ENCODE measurements around the gene TOMM34.

TOMM34 gene

DNA sequence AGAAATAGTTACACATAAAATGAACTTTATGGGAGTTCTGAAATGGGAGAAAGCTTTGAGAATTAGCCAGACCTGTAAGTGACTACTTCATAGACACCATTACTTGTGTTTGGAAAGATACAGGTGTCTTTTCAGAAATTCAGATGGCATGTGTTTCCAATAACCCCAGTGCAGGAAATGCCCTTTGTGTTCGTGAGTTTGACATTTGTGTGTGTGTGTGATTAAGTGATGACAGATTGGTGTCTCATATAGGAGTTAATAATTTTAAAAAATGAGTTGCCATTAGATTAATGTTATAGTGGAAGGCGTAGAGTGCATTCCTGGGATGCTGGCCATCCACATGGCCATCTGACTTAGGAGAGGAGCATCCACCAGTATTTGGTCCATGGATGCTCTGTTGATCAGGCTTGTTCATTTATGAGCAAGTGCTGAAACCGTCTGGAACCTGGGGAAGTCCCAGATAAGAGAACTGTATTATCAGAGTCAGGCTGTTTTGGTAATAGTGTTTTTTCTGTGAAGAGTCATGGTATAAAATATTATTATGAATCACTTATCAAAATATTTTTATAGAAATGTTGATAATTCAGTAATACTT lies 9.2 kb upstream of the TOMM34 start:
- Histone ChIP-seq H3K4me3 (ENCODE audit: insufficient read length, low read depth) (no peak overlapping the region), H3K9ac (ENCODE audit: insufficient read length, low read depth) (no peak overlapping the region)

DNA sequence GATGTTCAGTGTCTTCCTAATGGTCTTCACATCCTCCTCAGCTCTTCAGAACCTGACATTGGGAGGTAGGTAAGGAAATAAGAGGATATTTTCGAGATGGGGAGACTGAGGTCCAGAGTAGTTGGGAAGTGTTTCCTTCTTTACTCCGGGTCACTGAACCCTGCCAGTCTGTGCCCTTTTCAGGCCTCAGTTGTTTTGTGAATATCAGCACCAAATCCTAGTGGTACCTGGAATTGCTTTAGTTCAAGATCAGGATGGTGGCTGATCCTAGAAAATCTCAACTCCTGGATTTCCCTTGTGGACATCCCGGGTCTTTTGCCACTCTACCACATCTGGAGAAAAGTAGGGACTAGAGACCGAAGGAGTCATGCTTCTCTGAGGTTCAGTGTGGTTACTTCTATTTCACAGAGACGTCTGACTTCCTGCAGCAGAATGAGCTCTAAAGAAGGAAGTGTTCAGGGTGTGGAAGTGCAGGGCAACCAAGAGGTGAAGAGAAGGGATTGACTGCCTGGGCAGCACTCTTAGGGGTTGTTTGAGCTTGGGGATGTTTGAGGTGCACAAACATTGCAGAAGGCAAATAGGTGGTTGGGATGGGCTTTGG lies 7.1 kb upstream of the TOMM34 start:
- Histone ChIP-seq H3K9ac (ENCODE audit: insufficient read length, low read depth) (peak overlapping the region; percentile 95), H3K4me1 (ENCODE audit: insufficient read depth, insufficient read length) (peaks cover 2% of the 10 kb centered on the region), H3K4me3 (ENCODE audit: insufficient read length, low read depth) (peak overlapping the region; percentile 94), H3K36me3 (ENCODE audit: insufficient read depth, insufficient read length, low read length) (peaks cover 5% of the 10 kb centered on the region), H3K27me3 (ENCODE audit: insufficient read depth, insufficient read length) (peaks cover 4% of the 10 kb centered on the region), H3K9me3 (ENCODE audit: insufficient read depth, low read length) (no peaks in the 10 kb centered on the region)
- DNase-seq (ENCODE audit: low read depth, low spot score): no peak
- TF ChIP-seq YY1 (IDR thresholded peaks at IDR 0.05; ENCODE audit: insufficient read depth, insufficient read length): no peak
- no peak for TF ChIP-seq ZNF274 (IDR thresholded peaks at IDR 0.05; ENCODE audit: low read depth, low read length)
- no peak for TF ChIP-seq SUZ12 (IDR thresholded peaks at IDR 0.05; ENCODE audit: extremely low read depth, insufficient read depth, insufficient read length)

More for the DNA sequence above, 9.2 kb upstream of the TOMM34 start:
- TF ChIP-seq SUZ12 (IDR thresholded peaks at IDR 0.05; ENCODE audit: extremely low read depth, insufficient read depth, insufficient read length): no peak
- TF ChIP-seq ZNF274 (IDR thresholded peaks at IDR 0.05; ENCODE audit: low read depth, low read length): no peak
- TF ChIP-seq YY1 (IDR thresholded peaks at IDR 0.05; ENCODE audit: insufficient read depth, insufficient read length): no peak
- Histone ChIP-seq H3K27me3 (ENCODE audit: insufficient read depth, insufficient read length) (peaks cover 4% of the 10 kb centered on the region), H3K36me3 (ENCODE audit: insufficient read depth, insufficient read length, low read length) (peaks cover 25% of the 10 kb centered on the region), H3K4me1 (ENCODE audit: insufficient read depth, insufficient read length) (peaks cover 2% of the 10 kb centered on the region), H3K9me3 (ENCODE audit: insufficient read depth, low read length) (no peaks in the 10 kb centered on the region)
- DNase-seq (ENCODE audit: low read depth, low spot score): no peak

DNA sequence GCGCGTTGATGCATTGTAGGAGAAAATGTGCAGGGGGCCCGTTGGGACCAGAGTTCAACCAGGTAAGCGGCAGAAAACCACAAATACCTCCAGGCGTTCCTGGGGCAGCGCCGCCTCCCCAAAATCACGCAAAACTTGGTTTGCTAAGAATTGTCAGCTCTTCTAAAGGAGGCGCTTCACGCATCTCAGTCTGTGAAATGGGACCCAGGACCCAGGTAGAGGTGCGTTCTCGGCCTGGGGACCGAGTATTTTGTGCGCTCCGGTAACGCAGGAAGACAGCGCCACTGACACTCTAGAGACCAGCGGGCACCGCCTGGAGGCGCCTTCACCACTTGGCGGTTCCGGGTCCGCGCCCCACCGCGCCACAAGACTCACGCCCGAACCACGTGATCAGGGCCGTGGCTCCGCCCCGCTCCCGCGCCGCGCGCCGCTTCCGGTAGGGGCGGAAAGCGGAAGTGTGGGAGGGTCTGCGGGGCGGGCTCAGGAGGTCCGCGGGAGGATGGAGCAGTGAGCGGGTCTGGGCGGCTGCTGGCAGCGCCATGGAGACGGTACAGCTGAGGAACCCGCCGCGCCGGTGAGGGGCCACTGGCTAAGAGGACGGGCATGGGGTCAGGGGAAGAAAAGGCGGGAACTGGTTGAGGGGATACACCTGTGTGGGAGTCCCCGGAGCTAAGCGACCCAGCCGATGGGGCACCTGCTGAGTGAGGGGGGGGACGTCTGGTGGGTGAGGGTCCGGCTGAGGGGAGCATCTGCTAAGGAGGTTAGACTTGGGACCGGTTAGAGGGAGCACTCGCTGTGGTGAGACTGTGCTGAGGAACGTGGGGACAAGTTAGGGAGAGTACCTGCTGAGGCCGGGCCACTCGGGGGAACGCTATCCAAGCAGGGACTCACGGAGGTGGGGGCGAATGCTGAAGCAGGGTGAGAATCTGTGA lies 6.1 kb upstream of the TOMM34 start, which contains the start of gene STK4:
STK4 (plus strand) TSS at position 483 of the 932 bp plus-strand sequence; CDS start at position 540, 57 bp downstream.
- peaks cover 2% of the 10 kb centered on the region for H3K4me1 ChIP-seq (ENCODE audit: insufficient read depth, insufficient read length)
- TF ChIP-seq YY1 (IDR thresholded peaks at IDR 0.05; ENCODE audit: insufficient read depth, insufficient read length): no peak

DNA sequence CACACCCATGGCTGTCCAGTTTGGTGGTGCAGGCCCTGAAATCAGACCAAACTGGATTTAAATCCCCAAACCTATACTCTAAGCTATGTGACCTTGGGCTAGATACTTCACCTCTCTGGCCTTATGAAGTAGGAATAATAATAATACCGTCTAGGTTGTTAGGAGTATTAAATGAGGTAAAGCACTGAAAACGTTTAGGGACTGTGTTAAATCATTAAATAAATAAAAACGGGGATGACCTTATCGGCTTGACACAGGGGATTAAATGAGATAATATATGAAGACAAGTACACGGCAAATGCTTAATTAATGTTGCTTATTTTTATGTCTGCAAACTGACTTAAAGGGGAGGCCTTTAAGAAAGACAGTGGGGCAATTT lies 5.4 kb upstream of the TOMM34 start:
- H3K36me3 ChIP-seq (ENCODE audit: insufficient read depth, insufficient read length, low read length): no peaks in the 10 kb centered on the region
- H3K4me1 ChIP-seq (ENCODE audit: insufficient read depth, insufficient read length): peaks cover 2% of the 10 kb centered on the region
- peak overlapping the region; percentile 94 for H3K4me3 ChIP-seq (ENCODE audit: insufficient read length, low read depth)
- no peaks in the 10 kb centered on the region for H3K9me3 ChIP-seq (ENCODE audit: insufficient read depth, low read length)
- no peak for DNase-seq (ENCODE audit: low read depth, low spot score)
- TF ChIP-seq YY1 (IDR thresholded peaks at IDR 0.05; ENCODE audit: insufficient read depth, insufficient read length) (no peak), SUZ12 (IDR thresholded peaks at IDR 0.05; ENCODE audit: extremely low read depth, insufficient read depth, insufficient read length) (no peak), ZNF274 (IDR thresholded peaks at IDR 0.05; ENCODE audit: low read depth, low read length) (no peak)
- peaks cover 4% of the 10 kb centered on the region for H3K27me3 ChIP-seq (ENCODE audit: insufficient read depth, insufficient read length)
- peak overlapping the region; percentile 75 for H3K9ac ChIP-seq (ENCODE audit: insufficient read length, low read depth)

More for the DNA sequence above, 6.1 kb upstream of the TOMM34 start, which contains the start of gene STK4:
- Histone ChIP-seq H3K4me3 (ENCODE audit: insufficient read length, low read depth) (peak within 1 kb of the TSS; percentile 94), H3K36me3 (ENCODE audit: insufficient read depth, insufficient read length, low read length) (no peaks in the 10 kb centered on the region), H3K9ac (ENCODE audit: insufficient read length, low read depth) (peak within 1 kb of the TSS; percentile 95), H3K27me3 (ENCODE audit: insufficient read depth, insufficient read length) (peaks cover 4% of the 10 kb centered on the region), H3K9me3 (ENCODE audit: insufficient read depth, low read length) (no peaks in the 10 kb centered on the region)
- DNase-seq (ENCODE audit: low read depth, low spot score): peak; percentile 96

DNA sequence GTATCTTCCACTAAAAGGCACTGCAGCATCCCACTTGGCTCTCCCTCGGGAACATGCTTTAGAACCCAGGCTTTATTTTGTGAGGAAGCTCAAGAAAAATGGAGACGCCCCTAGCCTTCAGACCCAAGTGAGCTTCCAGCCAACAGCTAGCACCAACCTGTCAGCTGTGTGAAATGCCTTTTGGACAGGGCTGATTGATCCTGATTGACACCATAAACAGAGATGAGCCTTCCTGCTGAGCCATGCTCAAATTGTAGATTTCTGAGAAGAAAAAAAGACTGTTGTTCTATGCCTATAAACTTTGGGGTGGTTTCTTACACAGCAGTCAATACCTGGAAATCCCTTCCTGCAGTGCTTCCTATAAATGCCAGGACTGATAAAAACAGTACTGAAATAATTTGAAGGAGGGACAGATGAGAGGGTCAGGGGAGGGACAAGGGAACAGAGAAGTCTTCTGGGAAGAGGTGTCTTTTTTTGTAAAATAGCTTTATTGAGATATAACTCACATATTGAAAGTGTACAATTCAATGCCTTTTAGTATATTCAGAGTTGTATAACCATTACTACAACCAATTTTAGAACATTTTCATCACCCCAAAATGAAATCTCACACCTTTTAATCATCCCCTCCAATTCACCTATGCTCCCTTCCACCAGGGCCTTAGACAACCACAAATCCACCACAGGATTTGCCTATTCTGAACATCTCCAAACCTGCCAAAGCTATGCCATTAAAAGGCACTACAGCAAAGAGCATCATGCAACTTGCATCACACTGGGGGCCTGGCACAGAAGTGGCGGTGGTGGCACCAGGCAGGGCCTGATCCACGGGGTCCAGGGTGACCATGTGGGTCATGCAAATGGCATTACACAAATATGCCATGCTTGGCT lies 3.4 kb upstream of the TOMM34 start:
- H3K27me3 ChIP-seq (ENCODE audit: insufficient read depth, insufficient read length): peaks cover 4% of the 10 kb centered on the region
- no peak overlapping the region for H3K9ac ChIP-seq (ENCODE audit: insufficient read length, low read depth)
- no peak for DNase-seq (ENCODE audit: low read depth, low spot score)
- H3K4me3 ChIP-seq (ENCODE audit: insufficient read length, low read depth): no peak overlapping the region
- H3K4me1 ChIP-seq (ENCODE audit: insufficient read depth, insufficient read length): peaks cover 2% of the 10 kb centered on the region
- TF ChIP-seq YY1 (IDR thresholded peaks at IDR 0.05; ENCODE audit: insufficient read depth, insufficient read length): no peak
- TF ChIP-seq SUZ12 (IDR thresholded peaks at IDR 0.05; ENCODE audit: extremely low read depth, insufficient read depth, insufficient read length): no peak
- no peak for TF ChIP-seq ZNF274 (IDR thresholded peaks at IDR 0.05; ENCODE audit: low read depth, low read length)
- no peaks in the 10 kb centered on the region for H3K9me3 ChIP-seq (ENCODE audit: insufficient read depth, low read length)
- peaks cover 3% of the 10 kb centered on the region for H3K36me3 ChIP-seq (ENCODE audit: insufficient read depth, insufficient read length, low read length)

DNA sequence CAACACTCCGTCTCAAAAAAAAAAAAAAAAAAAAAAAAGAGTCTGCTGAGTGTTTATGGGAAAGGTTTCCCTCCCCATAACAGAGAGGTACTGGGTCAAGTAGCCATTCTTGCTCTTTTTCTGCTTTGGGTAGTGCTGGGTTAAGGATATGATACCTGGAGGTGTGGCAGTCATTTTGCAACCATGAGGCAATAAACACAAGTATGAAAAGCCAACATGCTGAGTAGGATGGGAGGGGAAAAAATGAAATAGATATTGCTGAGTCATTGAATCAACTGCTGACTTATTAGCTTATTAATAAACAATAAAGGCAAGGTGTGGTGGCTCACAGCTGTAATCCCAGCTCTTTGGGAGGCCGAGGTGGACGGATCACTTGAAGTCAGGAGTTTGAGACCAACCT lies 2.3 kb upstream of the TOMM34 start:
- H3K4me3 ChIP-seq (ENCODE audit: insufficient read length, low read depth): no peak overlapping the region
- H3K36me3 ChIP-seq (ENCODE audit: insufficient read depth, insufficient read length, low read length): peaks cover 13% of the 10 kb centered on the region
- peaks cover 4% of the 10 kb centered on the region for H3K27me3 ChIP-seq (ENCODE audit: insufficient read depth, insufficient read length)
- peaks cover 2% of the 10 kb centered on the region for H3K4me1 ChIP-seq (ENCODE audit: insufficient read depth, insufficient read length)
- no peak for DNase-seq (ENCODE audit: low read depth, low spot score)
- TF ChIP-seq ZNF274 (IDR thresholded peaks at IDR 0.05; ENCODE audit: low read depth, low read length) (no peak), SUZ12 (IDR thresholded peaks at IDR 0.05; ENCODE audit: extremely low read depth, insufficient read depth, insufficient read length) (no peak), YY1 (IDR thresholded peaks at IDR 0.05; ENCODE audit: insufficient read depth, insufficient read length) (no peak)
- no peaks in the 10 kb centered on the region for H3K9me3 ChIP-seq (ENCODE audit: insufficient read depth, low read length)
- no peak overlapping the region for H3K9ac ChIP-seq (ENCODE audit: insufficient read length, low read depth)

Measured in NT2/D1 (cell line).